ENCODE data around the gene HDC. TPM values are rescaled to one million over a fixed set of nuclear protein-coding genes. Genes with fewer than 3 reads are reported as not detected.

Gene HDC
- polyA plus RNA-seq, 4 donors = 0.36 to 0.61 (median 0.52) TPM

GRCh38 chr15:50228866-50229265, 36.7 kb downstream of the HDC start:
- no peak for DNase-seq (ENCODE audit: low read depth in 4 of 4, low spot score in 3 of 4)

- DNase-seq (ENCODE audit: low read depth in 4 of 4, low spot score in 3 of 4) = no peak
These were observed 38.5 kb downstream of the HDC start for GRCh38 chr15:50227076-50227475.

DNA sequence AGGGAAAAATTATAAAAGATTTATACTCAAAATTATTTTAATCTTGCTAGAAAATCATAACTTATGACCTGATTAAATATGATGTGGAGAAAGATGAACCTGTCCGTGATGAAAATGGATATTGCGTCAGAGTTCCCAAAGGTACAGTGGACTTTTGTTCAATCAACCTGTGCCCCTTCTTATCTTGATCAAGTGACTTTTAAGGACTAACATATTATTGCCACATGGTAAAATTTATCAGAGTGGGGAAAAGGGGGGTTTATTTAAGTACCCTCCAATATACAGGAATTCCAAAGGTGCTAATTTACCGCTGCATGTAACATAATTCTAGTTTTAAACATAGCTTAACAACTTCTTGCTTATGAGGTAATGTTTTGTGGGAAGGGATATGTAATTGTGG, 39.6 kb downstream of the HDC start:
- DNase-seq (ENCODE audit: low read depth in 4 of 4, low spot score in 3 of 4) = no peak

DNA sequence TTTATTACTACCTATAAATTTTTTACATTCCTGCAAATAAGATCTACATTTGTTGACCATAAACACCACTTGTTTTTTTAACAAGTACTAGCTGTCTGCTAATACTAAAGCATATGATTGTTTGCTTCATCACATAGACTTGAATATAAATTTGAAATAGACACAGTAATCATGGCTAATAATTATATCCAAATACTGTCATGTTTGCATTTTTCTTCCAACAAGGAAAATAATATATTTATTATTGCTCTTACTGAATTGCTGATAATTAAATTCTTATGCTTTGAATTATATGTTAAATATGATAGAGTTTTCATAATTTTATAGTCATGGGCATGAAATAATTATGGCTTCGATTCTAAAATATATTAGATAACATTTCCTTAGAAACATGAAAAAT, 40.5 kb downstream of the HDC start:
- no peak for DNase-seq (ENCODE audit: low read depth in 4 of 4, low spot score in 3 of 4)

GRCh38 chr15:50224606-50225005, 40.9 kb downstream of the HDC start:
- no peak for DNase-seq (ENCODE audit: low read depth in 4 of 4, low spot score in 3 of 4)

- DNase-seq (ENCODE audit: low read depth in 4 of 4, low spot score in 3 of 4) = no peak
These were observed 43.3 kb downstream of the HDC start for GRCh38 chr15:50222181-50222580.

DNA sequence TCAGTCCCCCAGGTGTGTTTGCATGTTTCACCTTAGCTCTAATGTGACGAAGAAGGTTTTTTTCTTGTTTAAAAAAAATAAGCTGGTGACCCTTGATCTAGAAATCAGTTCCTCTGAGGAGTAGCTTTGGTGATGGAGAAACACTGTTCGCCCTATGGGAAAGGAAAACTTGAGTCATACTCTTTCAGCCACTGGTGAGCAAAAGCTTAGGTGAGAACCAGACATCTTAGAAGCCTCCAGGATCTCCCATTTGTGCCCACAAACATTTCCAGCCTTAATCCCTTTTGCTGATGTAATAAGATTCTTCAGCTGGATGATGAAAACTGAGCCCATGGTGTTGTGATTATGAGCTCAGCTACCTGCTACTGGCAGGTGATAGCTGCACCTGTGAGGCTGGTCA, 45.7 kb downstream of the HDC start:
- no peak for DNase-seq (ENCODE audit: low read depth in 4 of 4, low spot score in 3 of 4)

DNA sequence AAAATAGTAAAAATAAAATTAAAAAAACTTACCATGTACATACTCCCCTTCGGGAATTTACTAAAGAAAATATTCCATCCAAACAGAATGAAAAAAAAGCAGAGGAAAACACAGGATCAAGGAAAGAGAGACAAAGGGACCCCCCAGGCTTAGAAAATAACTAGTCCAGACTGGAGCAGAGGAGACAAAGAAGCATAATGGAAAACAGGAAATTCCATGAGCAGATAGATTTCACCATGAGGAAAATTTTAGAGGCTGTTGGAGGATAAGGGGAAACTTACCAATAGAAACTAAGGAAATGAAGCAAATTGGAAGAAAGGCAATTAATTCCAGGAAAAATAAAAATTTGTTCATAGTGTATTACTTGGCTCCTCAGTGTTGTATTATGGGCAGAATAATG, 46.8 kb downstream of the HDC start:
- no peak for DNase-seq (ENCODE audit: low read depth in 4 of 4, low spot score in 3 of 4)

DNA sequence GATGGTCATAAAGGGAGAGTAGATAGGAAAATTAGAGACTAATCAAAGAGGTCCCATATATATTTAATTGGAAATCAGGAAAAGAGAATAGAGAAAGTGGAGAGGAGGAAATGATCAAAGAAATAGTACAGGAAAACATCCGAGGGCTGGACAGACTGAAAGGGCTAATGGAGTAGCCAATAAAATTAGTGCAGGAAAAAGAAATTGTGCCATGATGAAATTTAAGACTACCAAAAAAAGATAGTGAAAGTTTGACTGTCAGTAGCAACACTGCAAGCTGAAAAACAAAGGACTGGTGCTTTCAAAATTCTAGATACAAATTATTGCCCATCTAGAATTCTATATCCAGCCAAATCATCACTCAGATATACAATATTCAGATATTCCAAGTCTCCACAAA, 47.2 kb downstream of the HDC start:
- no peak for DNase-seq (ENCODE audit: low read depth in 4 of 4, low spot score in 3 of 4)

DNA sequence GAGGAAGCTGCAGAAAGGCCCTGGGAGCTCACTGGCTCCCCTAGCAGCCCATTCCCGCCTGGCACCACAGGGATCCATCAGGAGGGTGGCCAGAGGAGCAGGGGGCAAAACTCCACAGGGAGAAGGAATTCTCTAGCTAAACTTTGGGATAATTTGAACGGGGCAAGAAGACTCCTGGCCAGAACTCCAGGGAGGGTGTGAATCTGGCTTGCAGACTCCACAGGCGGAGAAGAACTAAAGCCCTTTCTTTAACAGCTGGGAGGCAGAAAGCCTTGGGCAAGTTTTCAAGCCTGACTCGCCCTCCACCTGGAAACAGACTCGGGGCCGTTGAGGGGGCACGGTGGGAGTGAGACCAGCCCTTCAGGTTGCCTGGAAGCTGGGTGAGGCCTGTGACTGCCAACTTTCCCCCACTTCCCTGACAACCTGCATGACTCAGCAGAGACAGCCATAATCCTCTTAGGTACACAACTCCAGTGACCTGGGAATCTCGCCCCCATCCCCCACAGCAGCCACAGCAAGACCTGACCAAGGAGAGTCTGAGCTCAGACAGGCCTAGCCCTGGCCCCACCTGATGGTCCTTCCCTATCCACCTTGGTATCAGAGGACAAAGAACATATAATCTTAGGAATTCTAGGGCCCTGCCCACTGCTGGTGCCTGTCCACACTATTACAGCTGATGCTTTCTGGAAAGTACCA, 54.9 kb downstream of the HDC start:
- DNase-seq (ENCODE audit: low read depth in 4 of 4, low spot score in 3 of 4) = no peak

- no peak for DNase-seq (ENCODE audit: low read depth in 4 of 4, low spot score in 3 of 4)
These were observed 55.7 kb downstream of the HDC start for GRCh38 chr15:50209809-50210208.

DNA sequence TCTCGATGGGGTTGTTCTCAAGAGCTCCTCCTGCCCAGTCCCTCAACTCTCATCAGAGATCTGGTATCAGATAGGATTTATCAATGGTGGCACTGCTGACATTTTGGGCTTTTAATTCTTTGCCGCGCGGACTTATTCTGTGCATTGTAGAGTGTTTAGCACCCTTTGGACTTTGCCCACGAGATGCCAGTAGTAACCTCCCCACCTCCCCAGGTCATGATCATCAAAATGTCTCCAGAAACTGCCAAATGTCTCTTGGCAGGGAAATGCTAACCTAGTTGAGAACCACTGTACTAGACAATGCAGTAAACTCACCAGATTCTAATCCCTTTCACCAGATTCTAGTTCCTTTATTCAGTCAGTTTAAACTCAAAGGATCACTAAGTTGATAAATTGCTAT, 59.5 kb downstream of the HDC start:
- DNase-seq (ENCODE audit: low read depth in 4 of 4, low spot score in 3 of 4) = no peak

DNA sequence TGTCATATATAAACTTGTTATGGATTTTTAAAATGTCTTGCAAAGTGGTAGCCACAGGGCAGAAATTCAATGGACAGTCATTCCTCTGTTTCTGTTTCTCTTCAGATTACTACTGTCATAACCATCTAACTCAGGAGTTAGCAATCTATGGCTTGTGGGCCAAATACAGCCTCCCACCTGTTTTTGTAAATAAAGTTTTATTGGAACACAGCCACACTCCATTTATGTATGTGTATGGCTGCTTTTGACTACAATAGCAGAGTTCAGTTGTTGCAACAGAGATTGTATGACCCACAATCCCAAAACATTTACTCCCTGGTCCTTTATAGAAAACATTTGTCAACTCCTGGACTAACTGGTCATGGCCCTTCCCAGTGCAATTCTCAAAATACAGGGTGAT, 63.5 kb downstream of the HDC start:
- DNase-seq (ENCODE audit: low read depth in 4 of 4, low spot score in 3 of 4) = no peak

DNA sequence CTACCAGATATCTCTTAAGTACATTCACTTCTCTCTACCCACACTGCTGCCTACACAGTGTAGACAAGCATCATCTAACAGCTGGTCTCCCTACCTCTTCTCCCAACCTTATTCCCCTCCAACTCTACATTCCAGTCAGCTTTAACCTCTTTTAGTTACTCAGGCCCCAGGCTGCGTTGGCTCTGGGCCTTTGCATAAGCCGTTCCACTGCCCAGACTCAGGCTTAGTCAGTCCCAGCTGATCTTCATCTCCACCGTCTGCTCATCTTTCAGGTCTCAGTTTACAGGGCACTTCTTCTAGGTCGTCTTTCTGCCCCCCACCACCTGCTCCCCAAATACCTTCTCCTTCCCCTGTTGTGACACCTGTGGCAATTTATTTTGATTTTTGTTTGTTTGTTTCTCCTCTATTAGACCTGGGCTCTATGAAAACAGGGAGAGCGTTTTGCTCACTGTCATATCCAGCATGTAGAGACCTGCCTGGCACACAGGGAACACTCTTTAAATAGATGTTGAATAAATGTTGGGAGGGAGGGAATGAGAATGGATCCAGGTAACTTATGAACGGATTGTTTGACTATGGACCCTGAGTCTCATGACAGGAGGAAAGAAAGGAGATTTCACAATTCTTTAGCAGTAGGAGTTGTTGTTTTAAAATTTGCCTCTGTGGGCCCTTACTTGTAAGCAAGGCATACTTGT, 72.5 kb downstream of the HDC start:
- no peak for DNase-seq (ENCODE audit: low read depth in 4 of 4, low spot score in 3 of 4)

DNA sequence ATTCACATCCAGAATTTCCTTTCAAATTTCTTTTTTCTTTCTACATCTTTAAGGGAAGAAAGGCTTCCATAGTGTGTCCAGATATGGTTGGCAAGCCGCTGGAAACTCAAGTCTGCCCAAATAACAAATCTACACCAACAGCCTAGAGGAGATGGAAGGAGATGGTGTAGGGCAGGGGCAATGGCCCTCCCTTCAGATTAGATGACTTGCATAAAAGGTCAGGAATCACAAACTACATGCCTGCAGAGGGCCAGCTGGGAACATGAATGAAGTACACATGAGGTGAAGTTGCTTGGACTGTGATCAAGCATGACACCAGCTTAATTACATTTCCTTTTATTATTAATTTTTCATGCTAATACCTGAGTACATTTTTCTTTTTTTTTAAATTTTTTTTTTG, 73.4 kb downstream of the HDC start:
- DNase-seq (ENCODE audit: low read depth in 4 of 4, low spot score in 3 of 4) = no peak

Other genes with a start within 250 kb of the HDC start
- gene ATP8B4, start 146.5 kb downstream of the HDC start, polyA plus RNA-seq (ENCODE audit: insufficient read length in 4 of 4) = 1 to 10 TPM; 2.5 to 3.9 (median 3.5) TPM
- 10 to 100 TPM; 50.5 to 68.0 (median 55.1) TPM for gene SLC27A2, start 83.5 kb downstream of the HDC start, polyA plus RNA-seq (ENCODE audit: insufficient read length in 4 of 4)
- gene GABPB1, start 89.5 kb upstream of the HDC start, polyA plus RNA-seq (ENCODE audit: insufficient read length in 4 of 4) = 10 to 100 TPM; 28.0 to 35.6 (median 31.1) TPM
- 10 to 100 TPM; 54.6 to 76.9 (median 67.4) TPM for gene USP8, start 158.7 kb upstream of the HDC start, polyA plus RNA-seq (ENCODE audit: insufficient read length in 4 of 4)